ENCODE results near the gene DNER.
"Not testable (repeated sequence)": the region's sequence is repeated elsewhere in the genome, so short reads cannot be mapped to it uniquely, and the experiment has no call there.

Gene DNER

DNA sequence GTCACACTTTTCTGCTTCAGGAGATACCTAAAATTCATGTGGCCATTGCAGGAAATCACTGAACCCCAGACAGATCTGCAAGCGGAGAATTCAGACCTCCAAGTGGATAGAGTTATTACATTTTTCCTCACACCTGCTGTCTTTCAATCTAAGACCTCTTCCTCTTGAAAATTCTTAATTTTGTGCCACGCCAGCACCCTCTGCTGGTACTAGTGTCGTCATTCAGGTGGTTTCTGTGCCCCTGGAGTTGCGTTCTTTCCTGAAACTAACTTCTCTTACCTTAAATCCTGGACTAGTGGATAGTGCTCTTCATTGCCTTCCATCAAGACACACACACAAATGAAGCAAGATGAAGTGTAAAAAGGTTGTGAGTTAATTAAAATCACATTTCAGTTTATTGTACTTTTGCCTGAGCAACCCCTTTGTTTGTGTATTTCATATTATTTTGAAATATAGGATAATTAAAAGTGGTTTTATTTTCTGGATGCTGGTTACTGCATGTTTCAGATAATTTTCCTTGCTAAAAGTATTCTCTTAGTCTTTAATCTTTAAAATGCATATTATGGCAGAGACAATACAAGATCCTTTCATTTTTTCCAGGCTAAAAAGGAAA lies 1.6 kb upstream of the DNER start:
- DNase-seq = peak in 1 of 2 donors; percentile 13

DNA sequence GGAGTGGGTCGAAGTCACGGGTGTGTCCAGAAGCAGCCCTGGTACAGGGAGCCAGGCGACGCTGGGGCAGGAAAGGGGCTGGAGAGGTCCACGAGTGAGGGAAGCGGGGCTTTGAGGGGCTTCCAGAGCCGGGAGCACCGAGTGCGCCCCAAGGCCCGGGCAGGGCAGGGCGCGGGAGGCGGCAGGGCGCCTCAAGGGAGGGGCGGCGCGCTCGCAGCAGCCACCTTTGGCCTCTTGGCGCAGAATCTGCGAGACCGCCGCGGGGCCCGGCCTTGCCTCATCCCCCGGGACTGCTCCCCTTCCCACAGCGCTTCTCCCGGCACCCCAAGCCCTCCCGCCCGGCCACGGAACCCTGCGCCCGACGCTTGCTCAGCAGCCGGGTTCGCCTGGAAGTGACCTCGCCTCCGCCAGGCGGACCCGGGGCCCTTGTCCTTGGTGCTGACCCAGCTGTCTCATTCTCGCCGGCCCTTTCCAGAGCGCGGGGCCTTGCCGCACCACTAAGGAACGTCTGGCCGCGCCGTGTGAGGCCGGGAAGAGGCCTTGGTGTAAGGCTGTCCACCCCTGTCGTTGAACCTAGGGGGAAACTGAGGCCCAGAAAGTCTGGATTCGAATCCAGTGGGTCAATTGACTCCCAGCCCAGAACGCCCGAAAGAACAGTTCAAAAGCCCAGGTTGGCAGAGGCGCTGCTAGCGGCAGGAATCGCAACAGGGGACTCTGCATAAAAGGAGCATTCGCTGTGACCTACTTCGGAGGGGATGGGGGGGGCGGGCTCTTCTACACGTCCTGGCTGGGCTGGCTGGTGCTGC lies 584 bp upstream of the DNER start:
- peak in 1 of 2 donors; percentile 16 for DNase-seq

DNA sequence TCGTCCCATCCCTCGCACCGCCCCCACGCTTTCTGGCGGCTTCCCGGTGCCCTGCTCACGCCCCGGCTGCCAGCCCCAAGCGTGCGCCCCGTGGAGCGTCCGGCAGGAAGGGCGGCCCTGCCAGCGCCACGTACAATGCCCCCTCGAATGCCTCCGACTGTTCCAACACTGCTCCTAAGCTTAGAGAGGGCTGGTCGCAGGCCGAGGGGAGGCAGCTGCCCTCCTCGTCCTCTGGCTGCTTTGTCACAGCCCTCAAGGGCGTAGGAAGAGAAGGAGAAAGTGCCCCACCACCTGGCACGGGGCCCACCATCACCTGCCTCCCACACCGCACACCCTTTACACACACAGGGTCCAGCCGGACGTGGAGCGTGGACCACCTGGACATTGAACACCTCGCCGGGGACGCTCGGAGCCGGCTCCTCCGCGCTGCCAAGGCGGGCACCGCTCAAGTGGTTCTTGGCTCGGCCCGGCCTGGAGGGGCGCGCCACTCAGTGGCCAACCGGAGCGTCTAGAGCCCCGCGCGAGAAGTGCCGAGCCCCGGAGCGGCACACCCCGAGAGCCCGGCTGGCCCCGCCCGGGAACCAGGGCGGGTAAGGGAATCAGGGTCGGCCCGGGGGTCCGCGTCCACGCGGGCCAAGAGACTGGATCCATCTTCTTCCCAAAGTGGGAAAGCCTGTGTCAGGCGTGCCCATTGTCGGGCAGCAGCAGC lies 830 bp downstream of the DNER start:
- no peak for DNase-seq

DNA sequence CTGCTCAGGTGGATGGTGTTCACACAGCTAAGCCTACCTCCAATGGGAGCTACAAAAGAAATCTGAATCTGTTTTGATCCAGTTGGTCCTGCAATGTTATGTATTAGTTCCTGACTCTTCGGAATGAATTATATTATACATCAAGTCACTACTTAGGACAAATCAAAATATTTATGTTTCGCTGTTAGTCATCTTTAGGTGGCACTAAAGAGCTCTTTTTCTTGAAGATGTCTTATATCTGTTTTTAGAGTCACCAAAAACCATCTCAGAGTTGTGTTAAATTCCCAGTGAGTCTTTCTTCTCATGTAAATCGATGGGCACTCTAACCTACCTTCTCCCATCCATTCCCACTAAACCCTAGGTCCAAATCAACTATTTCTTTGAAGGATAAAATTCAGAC lies 2.2 kb downstream of the DNER start:
- DNase-seq = no peak

DNA sequence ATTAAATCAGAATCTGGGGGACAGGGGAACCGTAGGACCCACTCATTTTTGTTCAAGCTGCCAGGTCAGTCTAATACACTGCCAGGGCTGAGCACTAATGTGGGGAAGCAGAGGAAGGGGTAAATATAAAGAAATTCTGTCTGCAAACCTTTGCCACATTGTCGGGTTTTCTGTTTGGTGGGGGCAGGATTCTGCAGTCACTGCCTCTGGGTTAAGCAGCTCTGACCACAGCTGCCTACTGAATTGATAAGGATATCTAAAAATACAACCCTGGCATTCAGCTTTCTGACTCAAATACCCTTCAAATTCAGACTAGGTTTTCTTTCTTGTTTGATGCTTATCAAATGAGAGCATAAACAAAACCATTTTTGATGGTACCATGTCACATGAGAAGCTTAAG lies 6.0 kb downstream of the DNER start:
- no peak for DNase-seq

DNA sequence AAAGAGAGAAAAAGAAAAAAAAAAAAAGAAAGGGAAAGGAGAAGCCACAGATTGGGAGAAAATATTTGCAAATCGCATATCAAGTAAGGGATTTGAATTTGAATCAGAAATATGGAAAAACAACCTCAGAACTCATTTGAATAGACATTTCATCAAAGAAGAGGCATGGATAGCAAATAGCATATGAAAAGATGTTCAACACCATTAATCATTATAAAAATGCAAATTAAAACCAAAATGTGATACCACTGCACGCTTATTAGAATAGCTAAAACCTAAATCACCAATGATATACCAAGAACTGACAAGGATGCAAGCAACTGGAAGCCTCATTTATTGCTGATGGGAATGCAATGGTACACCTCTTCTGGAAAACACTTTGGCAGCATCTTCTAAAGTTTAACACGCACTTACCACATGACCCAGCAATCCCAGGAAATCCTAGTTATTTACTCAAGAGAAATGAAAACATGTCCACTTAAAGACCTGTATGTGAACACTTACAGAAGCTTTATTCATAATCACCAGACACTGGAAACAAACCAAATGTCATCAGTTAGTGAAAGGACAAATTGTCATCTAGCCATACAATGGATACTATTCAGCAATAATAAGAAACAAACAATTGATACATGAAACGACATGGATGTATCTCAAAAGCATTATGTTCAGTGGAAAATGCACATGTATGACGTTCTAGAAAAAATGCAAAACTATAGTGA lies 10.3 kb downstream of the DNER start:
- DNase-seq = no peak

DNA sequence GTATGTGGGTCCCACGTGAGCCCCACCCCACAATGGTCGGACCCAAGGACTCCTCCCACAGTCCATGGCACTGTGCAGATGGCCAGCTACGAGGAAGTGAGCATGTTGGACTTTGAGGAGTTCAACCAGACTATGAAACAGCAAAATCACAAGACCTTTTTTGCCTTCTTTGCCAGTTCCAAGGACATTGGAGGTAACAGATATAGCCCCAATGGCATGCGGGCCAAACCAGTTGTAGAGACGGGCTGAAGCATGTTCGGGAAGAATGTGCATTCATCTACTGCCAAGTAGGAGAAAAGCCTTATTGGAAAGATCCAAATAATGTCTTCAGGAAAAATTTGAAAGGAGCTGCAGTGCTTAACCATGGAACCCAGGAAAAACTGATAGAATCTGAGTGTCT lies 12.6 kb downstream of the DNER start:
- DNase-seq = no peak

DNA sequence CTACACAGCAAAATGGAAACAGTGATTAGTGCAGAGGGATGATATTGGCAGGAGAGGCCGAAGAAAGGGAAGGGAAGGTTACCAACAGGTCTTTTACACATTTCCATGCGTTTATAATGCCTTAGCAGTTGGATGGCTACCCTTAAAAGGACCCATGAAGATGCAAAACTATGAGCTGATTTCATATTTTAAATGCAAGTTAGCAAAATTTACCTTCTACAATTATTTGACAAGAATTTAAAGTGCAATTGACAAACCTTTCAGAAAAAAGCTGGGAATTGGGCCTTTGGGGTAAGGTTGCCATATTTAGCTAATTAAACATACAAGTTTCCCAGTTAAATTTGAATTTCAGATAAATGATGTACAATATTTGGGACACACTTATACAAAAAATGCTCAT lies 13.3 kb downstream of the DNER start:
- DNase-seq = no peak

DNA sequence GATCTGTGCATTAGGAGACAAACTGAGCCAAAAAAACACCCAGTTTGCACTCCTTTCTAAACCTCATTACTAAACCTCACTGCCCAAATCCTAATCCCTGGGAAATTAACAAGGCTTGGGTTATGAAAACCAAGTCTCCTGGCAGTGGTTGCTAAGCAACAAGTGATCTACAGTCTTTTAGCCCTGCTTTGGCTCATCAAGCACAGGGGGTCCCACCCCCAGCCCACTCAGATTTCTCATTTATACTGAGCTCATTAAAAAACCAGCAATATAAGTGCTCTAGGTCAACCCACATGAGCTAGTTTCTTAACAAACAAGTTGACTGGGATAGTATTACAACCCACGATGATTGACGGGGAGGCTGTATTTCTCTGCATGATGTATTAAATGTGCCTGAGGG lies 18.4 kb downstream of the DNER start:
- DNase-seq = no peak

DNA sequence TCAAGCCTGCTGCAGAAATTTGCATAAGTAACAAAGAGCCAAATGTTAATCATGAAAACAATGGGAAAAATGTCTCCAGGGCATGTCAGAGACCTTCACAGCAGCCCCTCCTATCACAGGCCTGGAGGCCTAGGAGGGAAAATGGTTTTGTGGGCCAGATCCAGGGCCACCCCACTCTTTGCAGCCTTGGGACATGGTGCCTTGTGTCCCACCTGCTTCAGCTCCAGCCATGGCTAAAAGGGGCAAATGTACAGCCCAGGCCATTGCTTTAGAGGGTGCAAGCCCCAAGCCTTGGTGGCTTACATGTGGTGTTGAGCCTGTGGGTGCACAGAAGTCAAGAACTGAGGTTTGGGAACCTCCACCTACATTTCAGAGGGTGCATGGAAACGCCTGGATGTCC lies 20.5 kb downstream of the DNER start:
- DNase-seq = not testable (repeated sequence)

DNA sequence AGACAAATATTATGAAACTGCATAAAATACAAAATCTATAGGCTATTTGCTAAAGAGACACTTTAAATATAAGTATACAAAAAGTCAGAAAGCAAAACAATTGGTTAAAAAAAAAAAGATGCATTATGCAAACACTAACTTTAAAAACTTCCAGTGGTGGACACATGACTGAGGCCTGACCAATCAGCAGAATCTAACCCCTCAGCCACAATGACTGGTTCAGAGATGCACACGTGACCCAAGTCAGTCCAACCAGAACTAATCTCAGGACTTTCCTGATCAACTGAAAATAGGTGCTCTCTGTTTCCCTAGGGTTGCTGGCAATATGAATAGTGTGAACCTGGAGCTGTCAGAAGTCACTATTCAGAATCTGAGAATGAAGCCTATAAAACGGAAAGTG lies 22.7 kb downstream of the DNER start:
- no peak for DNase-seq

DNA sequence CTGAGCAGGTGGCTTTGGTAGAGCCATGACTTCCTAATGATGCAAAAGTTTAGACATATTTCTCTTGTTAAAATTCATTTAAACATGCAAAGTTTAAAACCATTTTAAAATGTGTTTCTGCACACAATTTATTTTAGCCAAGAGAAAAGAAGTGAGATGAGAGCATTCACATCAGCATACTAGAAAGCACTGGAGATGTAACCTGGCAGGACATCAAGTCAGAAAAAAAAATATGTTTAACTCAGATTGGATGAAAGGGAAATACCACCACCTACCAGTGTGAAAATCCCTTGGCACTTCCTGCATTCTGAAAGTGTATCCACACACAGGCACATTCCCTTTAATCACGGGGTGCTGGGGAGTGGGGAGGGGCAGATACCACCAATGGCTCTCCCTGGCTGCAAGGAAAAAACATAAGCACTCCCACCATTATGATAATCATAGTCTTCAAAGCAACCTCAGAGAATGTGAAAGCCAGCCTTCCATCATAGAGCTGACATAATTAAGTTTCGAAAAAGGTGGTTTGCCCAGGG lies 25.0 kb downstream of the DNER start:
- DNase-seq = no peak

DNA sequence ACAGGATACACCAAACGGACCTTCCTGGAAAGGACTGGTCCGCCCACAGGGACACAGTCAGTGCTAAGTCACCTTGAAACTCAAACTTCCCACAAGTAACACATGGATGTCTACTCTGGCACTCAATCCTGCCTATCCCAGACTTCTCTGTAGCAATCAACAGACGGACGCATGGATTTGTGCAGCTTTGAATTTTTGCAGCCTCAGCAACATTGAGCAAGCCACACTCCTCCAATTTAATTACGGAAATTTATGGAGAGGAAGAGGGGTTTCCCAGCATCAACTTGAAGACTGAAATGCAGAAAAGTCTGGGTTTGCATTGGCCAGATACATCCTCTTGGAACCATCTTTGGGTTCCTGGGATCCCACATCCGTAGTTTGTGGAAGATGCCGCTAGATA lies 26.2 kb downstream of the DNER start:
- no peak for DNase-seq

DNA sequence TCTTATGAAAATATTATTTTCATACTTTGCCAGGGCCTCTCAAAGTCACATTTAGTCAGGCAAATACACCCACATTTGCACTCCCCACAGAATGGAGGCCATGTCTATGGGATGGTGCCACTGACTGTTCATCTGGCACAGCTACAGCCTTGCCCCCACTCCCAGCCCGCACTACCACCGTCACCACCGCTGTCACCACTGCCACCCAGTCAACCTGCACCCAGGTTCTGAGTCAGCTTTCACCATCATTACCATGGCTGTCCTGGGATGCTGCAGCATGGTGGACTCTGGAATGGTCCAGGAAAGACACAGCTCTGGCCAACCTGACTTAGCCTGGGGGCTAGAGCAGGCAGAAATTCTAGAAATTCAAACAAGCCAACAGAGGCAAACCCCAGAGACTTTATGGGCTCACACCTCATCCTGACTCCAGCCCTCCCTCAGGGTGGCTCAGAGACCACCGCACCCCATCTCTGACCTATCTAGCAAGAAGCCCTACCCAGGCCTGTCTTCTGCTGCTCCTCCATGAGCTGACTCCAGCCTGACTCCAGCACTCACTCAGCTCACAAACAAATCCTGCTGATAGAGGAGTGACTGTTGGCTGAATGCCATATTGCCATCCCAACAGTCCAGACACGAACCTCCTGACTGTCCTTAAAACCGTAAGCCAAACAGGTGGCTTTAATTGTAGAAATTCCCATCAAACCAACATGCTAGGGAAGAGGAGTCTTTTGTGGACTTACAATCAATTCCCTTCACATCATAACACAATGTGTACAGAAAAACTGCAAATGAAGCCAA lies 28.0 kb downstream of the DNER start:
- DNase-seq = no peak

DNA sequence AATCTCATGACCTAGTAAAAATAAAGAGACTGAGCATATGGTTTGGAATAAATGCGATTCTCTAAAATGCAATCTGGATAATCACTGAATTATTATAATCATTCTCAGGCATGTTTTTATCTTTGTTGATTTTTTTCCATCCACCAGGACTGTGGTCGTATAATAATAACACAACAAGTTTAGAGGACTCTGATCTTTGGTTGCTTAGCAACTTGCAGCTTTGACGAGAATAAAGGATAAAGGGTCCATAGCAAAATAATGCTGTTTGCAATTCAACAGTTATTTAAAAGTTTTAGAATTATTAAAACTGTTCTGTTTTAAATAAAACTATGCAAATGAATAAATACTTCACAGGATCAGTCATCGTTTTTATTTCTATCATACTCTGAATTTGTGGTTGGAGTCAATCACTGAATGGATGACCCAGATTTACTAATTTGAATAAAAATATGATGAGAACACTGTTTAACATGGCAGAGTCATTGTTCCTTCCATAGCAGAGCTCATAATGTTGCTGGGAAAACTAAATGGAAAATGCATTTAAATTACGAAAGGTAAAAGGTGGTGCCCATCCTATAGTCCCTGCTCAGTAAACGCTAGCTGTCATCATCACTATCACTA lies 29.3 kb downstream of the DNER start:
- DNase-seq = no peak

DNA sequence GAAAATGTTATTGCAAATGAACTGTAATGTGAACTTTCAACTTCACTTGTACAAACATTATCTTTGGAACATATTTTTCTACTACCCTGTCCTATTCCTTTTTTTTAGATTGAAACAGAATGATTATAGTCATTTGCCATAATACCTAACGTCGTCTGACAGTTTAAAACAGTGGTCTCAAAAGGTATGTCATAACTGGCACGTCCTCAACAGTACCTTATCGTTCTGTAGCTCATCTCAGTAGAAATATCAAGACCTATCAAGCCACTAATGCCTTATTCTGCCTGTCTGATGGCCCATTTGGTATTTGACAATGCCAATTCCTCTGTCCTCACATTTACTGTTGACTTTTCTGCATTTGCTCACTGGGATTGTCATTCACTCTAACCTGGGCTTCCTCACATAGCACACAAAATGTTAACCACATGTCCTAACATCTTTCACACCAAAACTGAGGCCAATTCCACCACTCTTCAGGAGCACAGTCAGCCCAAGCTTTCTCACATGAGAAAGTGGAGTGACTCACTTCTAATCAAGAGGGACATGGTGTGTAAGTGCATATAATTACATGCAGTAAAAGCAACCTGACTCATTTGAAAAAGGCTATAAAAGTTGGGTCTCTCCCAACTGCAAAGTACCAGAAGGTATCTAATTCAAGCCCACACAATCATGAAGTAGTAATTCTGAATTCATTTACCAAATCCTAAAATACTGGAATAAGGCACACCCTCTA lies 34.8 kb downstream of the DNER start:
- DNase-seq = no peak

DNA sequence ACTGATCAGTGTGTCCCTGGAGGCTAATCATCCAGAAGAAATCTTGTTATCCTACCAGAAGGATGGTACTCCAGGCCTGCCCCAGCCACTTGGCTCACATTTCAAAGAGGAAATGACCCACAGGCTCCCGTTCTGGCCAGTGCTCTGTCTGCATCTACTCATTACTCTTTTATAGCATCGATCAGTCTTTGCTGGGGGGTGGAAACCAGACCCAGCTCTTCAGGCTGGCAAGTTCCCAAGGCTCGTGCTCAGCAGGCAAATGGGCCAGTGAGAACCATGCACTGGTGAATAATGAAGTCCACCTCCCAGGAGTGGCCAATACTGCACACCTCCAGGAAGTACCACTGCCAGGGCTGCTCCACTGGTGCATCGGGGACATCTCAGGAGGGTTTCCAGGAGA lies 38.8 kb downstream of the DNER start:
- DNase-seq = no peak

DNA sequence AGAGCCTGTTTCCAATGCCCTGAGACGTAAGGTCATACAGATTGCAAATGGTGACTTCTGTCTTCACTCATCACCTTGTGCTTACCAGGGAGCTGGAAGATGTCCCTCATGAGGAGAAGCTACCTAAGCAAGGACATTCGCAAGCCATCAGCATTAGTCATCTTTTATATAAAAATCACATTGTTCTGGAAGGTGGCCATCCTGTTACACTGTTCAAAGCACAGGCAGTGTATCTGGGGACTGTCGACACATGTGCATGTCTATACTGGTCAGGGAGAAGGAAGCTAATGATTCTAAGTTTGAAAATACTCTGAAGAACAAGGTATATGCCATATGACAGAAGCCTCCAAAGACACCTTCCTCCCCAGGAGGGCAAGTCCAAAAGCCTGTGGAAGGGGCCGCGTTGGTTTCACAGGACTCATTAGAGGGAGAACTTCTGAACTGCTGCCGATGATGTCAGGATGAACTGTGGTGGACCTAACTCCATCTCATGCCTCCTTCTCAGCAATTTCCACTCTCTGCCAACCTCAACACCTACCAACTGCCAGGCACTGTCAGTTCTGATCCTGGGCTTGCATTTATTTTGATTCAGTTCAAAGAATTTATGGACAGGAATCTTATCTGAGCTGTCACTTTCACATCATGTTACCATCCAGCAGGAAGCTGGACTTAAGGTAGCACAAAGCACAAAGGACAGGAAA lies 39.4 kb downstream of the DNER start:
- DNase-seq = no peak

DNA sequence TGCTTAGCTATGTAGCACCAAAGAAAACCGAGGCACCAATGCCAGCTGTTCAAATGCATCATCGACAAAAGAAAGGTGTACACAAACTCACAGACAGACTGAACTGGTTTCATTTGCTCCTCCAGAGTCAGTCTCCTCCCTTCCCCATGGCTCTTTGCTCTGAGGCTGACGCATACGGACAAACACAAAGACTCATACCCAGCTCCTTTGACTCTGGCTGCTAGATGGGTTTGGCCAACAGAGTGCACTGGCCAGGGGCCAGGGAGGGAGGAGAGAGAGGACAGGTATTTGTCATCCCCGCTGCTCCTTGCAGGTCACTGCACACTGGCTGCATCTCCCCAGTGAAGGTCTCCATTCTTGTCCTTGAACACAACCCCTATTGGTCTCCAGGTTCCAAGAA lies 40.7 kb downstream of the DNER start:
- no peak for DNase-seq

DNA sequence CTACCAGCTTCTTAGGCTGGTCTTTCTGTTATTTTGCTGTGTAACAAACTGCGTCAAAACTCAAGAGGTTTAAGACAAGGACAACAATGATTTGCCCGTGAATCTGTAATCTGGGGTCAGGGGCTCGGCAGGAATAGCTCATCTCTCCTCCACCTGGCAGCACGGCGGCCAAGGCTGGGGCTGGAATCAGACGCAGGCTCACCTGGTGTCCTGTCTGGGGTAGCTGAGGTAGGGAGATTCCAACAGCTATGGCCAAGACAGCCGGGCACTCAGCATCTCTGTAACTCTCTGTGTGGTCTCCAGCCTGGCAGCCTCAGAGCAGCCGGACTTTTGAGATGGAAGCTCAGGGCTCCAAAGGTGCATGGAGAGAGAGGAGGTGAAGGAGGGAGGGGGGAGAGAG lies 42.3 kb downstream of the DNER start:
- DNase-seq = no peak

DNA sequence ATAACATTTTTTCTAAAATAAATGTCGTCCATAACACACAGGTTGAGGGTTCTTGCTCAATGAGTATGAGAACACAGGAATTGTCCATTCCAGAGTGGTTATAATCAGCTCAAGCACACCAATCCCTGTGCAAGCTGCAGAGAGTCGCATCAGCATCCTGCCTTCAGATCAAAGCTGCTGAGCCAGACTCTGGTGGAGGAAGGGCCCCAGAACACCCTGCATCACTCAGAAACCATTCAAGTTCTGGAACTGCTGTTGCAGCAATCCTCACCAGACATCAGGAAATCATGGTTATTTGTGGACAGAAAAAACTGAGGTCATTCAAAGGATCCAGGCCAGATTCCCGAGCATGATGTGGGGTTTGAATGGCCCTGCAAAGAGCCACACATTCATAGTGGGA lies 44.5 kb downstream of the DNER start:
- DNase-seq = no peak

Measured in CD4-positive, alpha-beta T cell treated with Interleukin-1 beta for 1 hour (primary cell).